GM19043 (cell line): ENCODE data around the gene GPHA2.

Experiments used
- ATAC-seq: cut with Tn5 transposase; IDR thresholded peaks from one replicate; pipeline ENCODE4 v1.9.1; 2021; ENCODE audit warnings: low read depth; ENCODE audit not compliant: unreplicated experiment

GPHA2 gene

GRCh38 chr11:64892838-64893193 is 42.9 kb downstream of the GPHA2 start:
- ATAC-seq = no peak

GRCh38 chr11:64892411-64892831 is 43.3 kb downstream of the GPHA2 start:
- ATAC-seq = no peak

- ATAC-seq = no peak
Measured at GRCh38 chr11:64891880-64892279, 43.8 kb downstream of the GPHA2 start.

- no peak for ATAC-seq
Measured at GRCh38 chr11:64891215-64891848, 44.4 kb downstream of the GPHA2 start.

GRCh38 chr11:64890522-64890939 is 45.2 kb downstream of the GPHA2 start:
- ATAC-seq = no peak

GRCh38 chr11:64888729-64889511 is 46.8 kb downstream of the GPHA2 start:
- no peak for ATAC-seq

GRCh38 chr11:64888406-64888728 is 47.3 kb downstream of the GPHA2 start:
- ATAC-seq = no peak

- peak; percentile 61 for ATAC-seq
Measured at GRCh38 chr11:64887757-64888405, 47.8 kb downstream of the GPHA2 start.

- ATAC-seq = no peak
Measured at GRCh38 chr11:64887234-64887756, 48.4 kb downstream of the GPHA2 start.

- ATAC-seq = no peak
Measured at GRCh38 chr11:64885367-64886286, 50.1 kb downstream of the GPHA2 start.
